ENCODE results near the gene BRINP2. TPM values are rescaled to one million over a fixed set of nuclear protein-coding genes. Genes with fewer than 3 reads are reported as not detected.

BRINP2 gene
- total and polyA plus RNA-seq, 2 of the 13 experiments (the other 11 are each of a cell fraction or from before 2014, with no cell fraction given): 0.08 to 0.20 TPM

DNA sequence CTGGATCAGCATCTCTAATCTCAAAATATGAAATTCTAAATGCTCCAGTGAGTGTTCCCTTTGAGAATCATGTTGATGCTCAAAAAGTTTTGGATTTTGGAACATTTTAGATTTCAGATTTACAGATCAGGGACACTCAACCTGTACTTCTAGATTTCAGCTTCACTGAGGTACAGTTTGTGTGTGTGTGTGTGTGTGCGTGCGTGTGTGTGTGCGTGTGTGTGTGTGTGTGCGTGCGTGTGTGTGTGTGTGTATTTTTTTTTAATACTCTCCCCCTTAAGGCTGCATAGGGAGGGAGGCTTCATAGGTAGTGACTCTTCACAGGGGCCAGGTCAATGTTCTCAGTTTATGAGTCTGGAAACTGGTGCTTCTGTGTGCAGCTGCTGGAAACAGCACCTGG, 77.5 kb downstream of the BRINP2 start (continued):
- TF ChIP-seq ZNF878 (CRISPR knock-in tag; IDR thresholded peaks at IDR 0.05) (no peak), NFKB2 (CRISPR knock-in tag; IDR thresholded peaks at IDR 0.05; ENCODE audit: borderline replicate concordance) (no peak)
- TF ChIP-seq, protein P1, sequence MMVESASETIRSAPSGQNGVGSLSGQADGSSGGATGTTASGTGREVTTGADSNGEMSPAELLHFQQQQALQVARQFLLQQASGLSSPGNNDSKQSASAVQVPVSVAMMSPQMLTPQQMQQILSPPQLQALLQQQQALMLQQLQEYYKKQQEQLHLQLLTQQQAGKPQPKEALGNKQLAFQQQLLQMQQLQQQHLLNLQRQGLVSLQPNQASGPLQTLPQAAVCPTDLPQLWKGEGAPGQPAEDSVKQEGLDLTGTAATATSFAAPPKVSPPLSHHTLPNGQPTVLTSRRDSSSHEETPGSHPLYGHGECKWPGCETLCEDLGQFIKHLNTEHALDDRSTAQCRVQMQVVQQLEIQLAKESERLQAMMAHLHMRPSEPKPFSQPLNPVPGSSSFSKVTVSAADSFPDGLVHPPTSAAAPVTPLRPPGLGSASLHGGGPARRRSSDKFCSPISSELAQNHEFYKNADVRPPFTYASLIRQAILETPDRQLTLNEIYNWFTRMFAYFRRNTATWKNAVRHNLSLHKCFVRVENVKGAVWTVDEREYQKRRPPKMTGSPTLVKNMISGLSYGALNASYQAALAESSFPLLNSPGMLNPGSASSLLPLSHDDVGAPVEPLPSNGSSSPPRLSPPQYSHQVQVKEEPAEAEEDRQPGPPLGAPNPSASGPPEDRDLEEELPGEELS (CRISPR knock-in tag; IDR thresholded peaks at IDR 0.05): no peak

- no peaks in the 10 kb centered on the region for H3K4me1 ChIP-seq (ENCODE audit: insufficient read depth, low read length)
- no peak overlapping the region for H3K27ac ChIP-seq (ENCODE audit: extremely low read length, insufficient read depth, low read length)
- ChIA-PET POLR2A (no interaction called here), CTCF (ENCODE audit: low intra/inter-chr PET ratio, low total read pairs) (no interaction called here)
- in situ Hi-C loops (cut with HindIII; ENCODE audit: extremely low pct_ligation_motif_present, low pct_unique_long_range_greater_than_20kb) (no loop called here), intact Hi-C loops (cut with micrococcal nuclease; ENCODE audit: unreplicated experiment) (no loop called here)
- H3K4me3 ChIP-seq (replicated peaks in 1 of 3; ENCODE audit: insufficient read depth in 1 of 3, low read depth in 2 of 3, low read length in 3 of 3): no peak overlapping the region
- H3K79me2 ChIP-seq (ENCODE audit: insufficient read depth, low read length): no peaks in the 10 kb centered on the region
- H4K20me1 ChIP-seq (ENCODE audit: insufficient read depth, low read length): no peaks in the 10 kb centered on the region
- no peak for FAIRE-seq
- no peak overlapping the region for H3K4me2 ChIP-seq (ENCODE audit: low read depth, low read length)
- TF ChIP-seq GABPA (IDR thresholded peaks at IDR 0.05; ENCODE audit: low read depth, low read length) (no peak), GABPA (CRISPR knock-in tag; IDR thresholded peaks at IDR 0.05; ENCODE audit: low read depth) (no peak), SP140L (CRISPR knock-in tag; IDR thresholded peaks at IDR 0.05; ENCODE audit: borderline replicate concordance) (no peak), FOSL1 (CRISPR knock-in tag; IDR thresholded peaks at IDR 0.05; ENCODE audit: borderline replicate concordance) (no peak), JUNB (CRISPR knock-in tag; IDR thresholded peaks at IDR 0.05; ENCODE audit: borderline replicate concordance) (no peak)
- H3K9me3 ChIP-seq (ENCODE audit: low read length): no peaks in the 10 kb centered on the region
- no TSS peak for BruUV-seq (replicated peaks)
- DNase-seq (ENCODE audit: low spot score): no peak
- no peak for ATAC-seq
- H3K9ac ChIP-seq (ENCODE audit: insufficient read depth, low read depth, low read length): no peak overlapping the region
- H3K36me3 ChIP-seq (replicated peaks in 1 of 2; ENCODE audit: control insufficient read depth in 1 of 2, insufficient read depth in 2 of 2, low read length in 2 of 2): no peaks in the 10 kb centered on the region
- no peaks in the 10 kb centered on the region; a peak in 1 of 5 replicates for H3K27me3 ChIP-seq (ENCODE audit: control insufficient read depth in 1 of 2, insufficient read depth in 2 of 2, low read length in 2 of 2)
- H2AFZ ChIP-seq (ENCODE audit: low read length): no peak overlapping the region
Measured at GRCh38 chr1:177249231-177249630, 78.5 kb downstream of the BRINP2 start.
